HEK293 (cell line): Measurements from ENCODE around the gene SAT1.

Experiments
- CTCF ChIA-PET: fragments of 350-600 bp; formaldehyde crosslinking; extraction: SDS; loops from one replicate; lab custom pipeline; 2021; ENCODE audit warnings: antibody characterized with exemption; lab: Yijun Ruan, JAX
- POLR2A ChIA-PET: fragments of 300-600 bp; formaldehyde crosslinking; extraction: SDS; loops from one replicate; lab custom pipeline; 2020; ENCODE audit warnings: antibody characterized with exemption, inconsistent platforms; lab: Yijun Ruan, JAX
- H3K27ac ChIP-seq: fragments of 200-500 bp; sonication (Bioruptor generic); 2 replicates; pipeline ENCODE4 v1.5.1; 2014; ENCODE audit warnings: low read depth, low read length, control low read depth, inconsistent platforms; ENCODE audit errors: extremely low read depth
- H3K36me3 ChIP-seq, 2 experiments: fragments of 200-500 bp in 1 of 2; sonication (Bioruptor generic) in 1 of 2; 1 replicate in 1 of 2; 2 replicates in 1 of 2; pipeline ENCODE4 v1.5.1; 2014 to 2017; ENCODE audit warnings: inconsistent platforms in 2 of 2, low read length in 2 of 2; ENCODE audit not compliant: control insufficient read depth in 2 of 2, insufficient read depth in 1 of 2
- H3K4me1 ChIP-seq: fragments of 200-500 bp; sonication (Bioruptor generic); 2 replicates; pipeline ENCODE4 v1.5.1; 2014; ENCODE audit warnings: mild to moderate bottlenecking, low read length, inconsistent platforms; ENCODE audit not compliant: control insufficient read depth, insufficient read depth
- H3K4me3 ChIP-seq: 2 replicates; pipeline ENCODE4 v1.5.1; 2011; ENCODE audit warnings: low read depth, mild to moderate bottlenecking, control low read depth, low read length, moderate library complexity
- H3K9me3 ChIP-seq: fragments of 200-500 bp; sonication (Bioruptor generic); 2 replicates; pipeline ENCODE4 v1.5.1; 2014; ENCODE audit warnings: low read depth, low read length, inconsistent platforms; ENCODE audit not compliant: control insufficient read depth, insufficient read depth
- OSR2 ChIP-seq: fragments of 450-650 bp; formaldehyde crosslinking; IDR thresholded peaks from 2 replicates; pipeline ENCODE4 v1.5.1; 2016; ENCODE audit warnings: missing biosample characterization, missing genetic modification characterization
- ZNF112 ChIP-seq: fragments of 450-650 bp; formaldehyde crosslinking; IDR thresholded peaks from 2 replicates; pipeline ENCODE4 v1.5.0; 2017; ENCODE audit warnings: missing biosample characterization, missing genetic modification characterization
- ZNF155 ChIP-seq: fragments of 450-650 bp; formaldehyde crosslinking; IDR thresholded peaks from 2 replicates; pipeline ENCODE4 v1.5.1; 2016; ENCODE audit warnings: missing biosample characterization, missing genetic modification characterization
- ZNF274 ChIP-seq, 2 experiments: fragments of 200-500 bp in 1 of 2; fragments of 450-650 bp in 1 of 2; sonication (Bioruptor generic) in 1 of 2; formaldehyde crosslinking in 1 of 2; IDR thresholded peaks; 2 replicates each; pipeline versions ENCODE4 v1.5.1 to v1.6.1; 2014 to 2016; ENCODE audit warnings: borderline replicate concordance in 1 of 2, inconsistent platforms in 1 of 2, low read length in 1 of 2, missing biosample characterization in 1 of 2, missing genetic modification characterization in 1 of 2
- ZNF341 ChIP-seq: fragments of 450-650 bp; formaldehyde crosslinking; IDR thresholded peaks from 2 replicates; pipeline ENCODE4; 2016; ENCODE audit warnings: low read depth, missing biosample characterization, missing genetic modification characterization
- ZNF423 ChIP-seq: fragments of 450-650 bp; formaldehyde crosslinking; IDR thresholded peaks from 2 replicates; pipeline ENCODE4 v1.5.1; 2016; ENCODE audit warnings: missing biosample characterization, missing genetic modification characterization
- ZNF48 ChIP-seq: fragments of 450-650 bp; formaldehyde crosslinking; IDR thresholded peaks from 2 replicates; pipeline ENCODE4 v1.5.1; 2016; ENCODE audit warnings: missing biosample characterization, missing genetic modification characterization
- ZNF560 ChIP-seq: fragments of 450-650 bp; formaldehyde crosslinking; IDR thresholded peaks from 2 replicates; pipeline ENCODE4 v1.5.1; 2017; ENCODE audit warnings: missing biosample characterization, missing genetic modification characterization, borderline replicate concordance
- ZNF658 ChIP-seq: fragments of 450-650 bp; formaldehyde crosslinking; IDR thresholded peaks from 2 replicates; pipeline ENCODE4; 2016; ENCODE audit warnings: missing biosample characterization, missing genetic modification characterization
- TF ChIP-seq, protein P1 (sequence below): fragments of 450-650 bp; formaldehyde crosslinking; IDR thresholded peaks from 2 replicates; pipeline ENCODE4 v1.5.1; 2016; ENCODE audit warnings: missing biosample characterization, missing genetic modification characterization
- TF ChIP-seq, protein P2 (sequence below): fragments of 450-650 bp; formaldehyde crosslinking; conservative IDR thresholded peaks from 2 replicates; pipeline ENCODE4 v1.5.1; 2016; ENCODE audit warnings: low read depth, missing biosample characterization, missing genetic modification characterization
- TF ChIP-seq, protein P3 (sequence below): fragments of 450-650 bp; formaldehyde crosslinking; conservative IDR thresholded peaks from 2 replicates; pipeline ENCODE4 v1.5.1; 2016; ENCODE audit warnings: low read depth, missing biosample characterization, missing genetic modification characterization
- TF ChIP-seq, protein P4 (sequence below): fragments of 450-650 bp; formaldehyde crosslinking; IDR thresholded peaks from 2 replicates; pipeline ENCODE4 v1.5.0; 2017; ENCODE audit warnings: missing biosample characterization, missing genetic modification characterization, borderline replicate concordance

SAT1 gene

DNA sequence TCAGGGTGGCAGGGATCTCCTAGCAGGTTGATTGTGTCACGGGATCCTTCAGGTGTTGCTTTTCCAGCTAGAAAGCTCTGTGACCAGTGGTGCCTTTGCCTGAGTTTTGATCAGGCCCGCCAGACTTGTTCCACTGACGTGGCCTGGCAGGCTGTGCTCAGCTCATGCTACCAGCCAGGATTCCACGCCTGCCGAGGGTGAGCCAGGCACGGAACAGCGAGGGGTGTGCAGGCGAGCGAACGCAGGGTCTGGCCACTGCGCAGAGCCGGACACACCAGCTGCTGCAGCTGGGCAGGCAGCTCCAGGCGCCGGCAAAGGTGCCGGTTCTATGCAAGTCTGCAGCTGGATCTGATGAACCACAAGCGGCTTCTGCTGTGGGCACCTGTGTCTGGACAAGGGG, 17.1 kb upstream of the SAT1 start:
- H3K4me3 ChIP-seq: no peak overlapping the region
- TF ChIP-seq ZNF155 (tag by site-specific recombination) (no peak), ZNF112 (no peak), ZNF560 (tag by site-specific recombination) (no peak), ZNF658 (no peak), ZNF341 (tag by site-specific recombination) (no peak), OSR2 (tag by site-specific recombination) (no peak), ZNF48 (tag by site-specific recombination) (no peak), ZNF274 (IDR thresholded peaks at IDR 0.05; ENCODE audit: low read length) (no peak), ZNF274 (tag by site-specific recombination; IDR thresholded peaks at IDR 0.05; ENCODE audit: borderline replicate concordance) (no peak), ZNF423 (no peak)
- TF ChIP-seq, protein P1, sequence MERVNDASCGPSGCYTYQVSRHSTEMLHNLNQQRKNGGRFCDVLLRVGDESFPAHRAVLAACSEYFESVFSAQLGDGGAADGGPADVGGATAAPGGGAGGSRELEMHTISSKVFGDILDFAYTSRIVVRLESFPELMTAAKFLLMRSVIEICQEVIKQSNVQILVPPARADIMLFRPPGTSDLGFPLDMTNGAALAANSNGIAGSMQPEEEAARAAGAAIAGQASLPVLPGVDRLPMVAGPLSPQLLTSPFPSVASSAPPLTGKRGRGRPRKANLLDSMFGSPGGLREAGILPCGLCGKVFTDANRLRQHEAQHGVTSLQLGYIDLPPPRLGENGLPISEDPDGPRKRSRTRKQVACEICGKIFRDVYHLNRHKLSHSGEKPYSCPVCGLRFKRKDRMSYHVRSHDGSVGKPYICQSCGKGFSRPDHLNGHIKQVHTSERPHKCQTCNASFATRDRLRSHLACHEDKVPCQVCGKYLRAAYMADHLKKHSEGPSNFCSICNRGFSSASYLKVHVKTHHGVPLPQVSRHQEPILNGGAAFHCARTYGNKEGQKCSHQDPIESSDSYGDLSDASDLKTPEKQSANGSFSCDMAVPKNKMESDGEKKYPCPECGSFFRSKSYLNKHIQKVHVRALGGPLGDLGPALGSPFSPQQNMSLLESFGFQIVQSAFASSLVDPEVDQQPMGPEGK (tag by site-specific recombination): no peak
- TF ChIP-seq, protein P2, sequence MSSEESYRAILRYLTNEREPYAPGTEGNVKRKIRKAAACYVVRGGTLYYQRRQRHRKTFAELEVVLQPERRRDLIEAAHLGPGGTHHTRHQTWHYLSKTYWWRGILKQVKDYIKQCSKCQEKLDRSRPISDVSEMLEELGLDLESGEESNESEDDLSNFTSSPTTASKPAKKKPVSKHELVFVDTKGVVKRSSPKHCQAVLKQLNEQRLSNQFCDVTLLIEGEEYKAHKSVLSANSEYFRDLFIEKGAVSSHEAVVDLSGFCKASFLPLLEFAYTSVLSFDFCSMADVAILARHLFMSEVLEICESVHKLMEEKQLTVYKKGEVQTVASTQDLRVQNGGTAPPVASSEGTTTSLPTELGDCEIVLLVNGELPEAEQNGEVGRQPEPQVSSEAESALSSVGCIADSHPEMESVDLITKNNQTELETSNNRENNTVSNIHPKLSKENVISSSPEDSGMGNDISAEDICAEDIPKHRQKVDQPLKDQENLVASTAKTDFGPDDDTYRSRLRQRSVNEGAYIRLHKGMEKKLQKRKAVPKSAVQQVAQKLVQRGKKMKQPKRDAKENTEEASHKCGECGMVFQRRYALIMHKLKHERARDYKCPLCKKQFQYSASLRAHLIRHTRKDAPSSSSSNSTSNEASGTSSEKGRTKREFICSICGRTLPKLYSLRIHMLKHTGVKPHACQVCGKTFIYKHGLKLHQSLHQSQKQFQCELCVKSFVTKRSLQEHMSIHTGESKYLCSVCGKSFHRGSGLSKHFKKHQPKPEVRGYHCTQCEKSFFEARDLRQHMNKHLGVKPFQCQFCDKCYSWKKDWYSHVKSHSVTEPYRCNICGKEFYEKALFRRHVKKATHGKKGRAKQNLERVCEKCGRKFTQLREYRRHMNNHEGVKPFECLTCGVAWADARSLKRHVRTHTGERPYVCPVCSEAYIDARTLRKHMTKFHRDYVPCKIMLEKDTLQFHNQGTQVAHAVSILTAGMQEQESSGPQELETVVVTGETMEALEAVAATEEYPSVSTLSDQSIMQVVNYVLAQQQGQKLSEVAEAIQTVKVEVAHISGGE: no peak
- TF ChIP-seq, protein P3, sequence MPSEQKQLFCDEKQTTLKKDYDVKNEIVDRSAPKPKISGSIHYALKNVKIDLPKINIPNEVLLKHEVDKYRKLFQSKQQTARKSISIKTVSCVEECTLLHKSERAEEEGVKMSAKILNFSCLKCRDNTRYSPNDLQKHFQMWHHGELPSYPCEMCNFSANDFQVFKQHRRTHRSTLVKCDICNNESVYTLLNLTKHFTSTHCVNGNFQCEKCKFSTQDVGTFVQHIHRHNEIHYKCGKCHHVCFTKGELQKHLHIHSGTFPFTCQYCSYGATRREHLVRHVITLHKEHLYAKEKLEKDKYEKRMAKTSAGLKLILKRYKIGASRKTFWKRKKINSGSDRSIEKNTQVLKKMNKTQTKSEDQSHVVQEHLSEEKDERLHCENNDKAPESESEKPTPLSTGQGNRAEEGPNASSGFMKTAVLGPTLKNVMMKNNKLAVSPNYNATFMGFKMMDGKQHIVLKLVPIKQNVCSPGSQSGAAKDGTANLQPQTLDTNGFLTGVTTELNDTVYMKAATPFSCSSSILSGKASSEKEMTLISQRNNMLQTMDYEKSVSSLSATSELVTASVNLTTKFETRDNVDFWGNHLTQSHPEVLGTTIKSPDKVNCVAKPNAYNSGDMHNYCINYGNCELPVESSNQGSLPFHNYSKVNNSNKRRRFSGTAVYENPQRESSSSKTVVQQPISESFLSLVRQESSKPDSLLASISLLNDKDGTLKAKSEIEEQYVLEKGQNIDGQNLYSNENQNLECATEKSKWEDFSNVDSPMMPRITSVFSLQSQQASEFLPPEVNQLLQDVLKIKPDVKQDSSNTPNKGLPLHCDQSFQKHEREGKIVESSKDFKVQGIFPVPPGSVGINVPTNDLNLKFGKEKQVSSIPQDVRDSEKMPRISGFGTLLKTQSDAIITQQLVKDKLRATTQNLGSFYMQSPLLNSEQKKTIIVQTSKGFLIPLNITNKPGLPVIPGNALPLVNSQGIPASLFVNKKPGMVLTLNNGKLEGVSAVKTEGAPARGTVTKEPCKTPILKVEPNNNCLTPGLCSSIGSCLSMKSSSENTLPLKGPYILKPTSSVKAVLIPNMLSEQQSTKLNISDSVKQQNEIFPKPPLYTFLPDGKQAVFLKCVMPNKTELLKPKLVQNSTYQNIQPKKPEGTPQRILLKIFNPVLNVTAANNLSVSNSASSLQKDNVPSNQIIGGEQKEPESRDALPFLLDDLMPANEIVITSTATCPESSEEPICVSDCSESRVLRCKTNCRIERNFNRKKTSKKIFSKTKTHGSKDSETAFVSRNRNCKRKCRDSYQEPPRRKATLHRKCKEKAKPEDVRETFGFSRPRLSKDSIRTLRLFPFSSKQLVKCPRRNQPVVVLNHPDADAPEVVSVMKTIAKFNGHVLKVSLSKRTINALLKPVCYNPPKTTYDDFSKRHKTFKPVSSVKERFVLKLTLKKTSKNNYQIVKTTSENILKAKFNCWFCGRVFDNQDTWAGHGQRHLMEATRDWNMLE (tag by site-specific recombination): no peak
- TF ChIP-seq, protein P4, sequence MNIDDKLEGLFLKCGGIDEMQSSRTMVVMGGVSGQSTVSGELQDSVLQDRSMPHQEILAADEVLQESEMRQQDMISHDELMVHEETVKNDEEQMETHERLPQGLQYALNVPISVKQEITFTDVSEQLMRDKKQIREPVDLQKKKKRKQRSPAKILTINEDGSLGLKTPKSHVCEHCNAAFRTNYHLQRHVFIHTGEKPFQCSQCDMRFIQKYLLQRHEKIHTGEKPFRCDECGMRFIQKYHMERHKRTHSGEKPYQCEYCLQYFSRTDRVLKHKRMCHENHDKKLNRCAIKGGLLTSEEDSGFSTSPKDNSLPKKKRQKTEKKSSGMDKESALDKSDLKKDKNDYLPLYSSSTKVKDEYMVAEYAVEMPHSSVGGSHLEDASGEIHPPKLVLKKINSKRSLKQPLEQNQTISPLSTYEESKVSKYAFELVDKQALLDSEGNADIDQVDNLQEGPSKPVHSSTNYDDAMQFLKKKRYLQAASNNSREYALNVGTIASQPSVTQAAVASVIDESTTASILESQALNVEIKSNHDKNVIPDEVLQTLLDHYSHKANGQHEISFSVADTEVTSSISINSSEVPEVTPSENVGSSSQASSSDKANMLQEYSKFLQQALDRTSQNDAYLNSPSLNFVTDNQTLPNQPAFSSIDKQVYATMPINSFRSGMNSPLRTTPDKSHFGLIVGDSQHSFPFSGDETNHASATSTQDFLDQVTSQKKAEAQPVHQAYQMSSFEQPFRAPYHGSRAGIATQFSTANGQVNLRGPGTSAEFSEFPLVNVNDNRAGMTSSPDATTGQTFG (tag by site-specific recombination): no peak
- H3K27ac ChIP-seq: no peak overlapping the region
- no peaks in the 10 kb centered on the region for H3K9me3 ChIP-seq
- H3K36me3 ChIP-seq: no peaks in the 10 kb centered on the region
- no peaks in the 10 kb centered on the region for H3K4me1 ChIP-seq
- POLR2A ChIA-PET: interaction anchor here (0.9 kb wide), 1 partner anchor 11 kb away, joined by 3 read pairs; no protein-coding TSS in a partner anchor
- CTCF ChIA-PET: interaction anchor here (1.1 to 1.8 kb wide), 2 partner anchors 9 to 136 kb away, joined by 4 to 10 read pairs; no protein-coding TSS in a partner anchor
